Mucosa of descending colon (tissue), 3 donors: ENCODE results near the gene PBOV1. TPM values are rescaled to one million over a fixed set of nuclear protein-coding genes. Genes with fewer than 3 reads are reported as not detected.

ENCODE experiments used
- ATAC-seq: fragments of 200-7000 bp; cut with Tn5 transposase; one replicate; pipeline ENCODE4 v1.9.1; 2020; ENCODE audit warnings: mild to moderate bottlenecking, moderate library complexity
- DNase-seq, 3 donors: peaks; one replicate each; pipeline ENCODE4 v3.0.0-alpha.2; 2020
- H3K36me3 ChIP-seq: fragments of 200-600 bp; one replicate; pipeline ENCODE4 v1.8.0; 2021; ENCODE audit warnings: low read depth, mild to moderate bottlenecking
- H3K4me1 ChIP-seq: fragments of 200-600 bp; one replicate; pipeline ENCODE4 v1.8.0; 2021; ENCODE audit warnings: low read depth, mild to moderate bottlenecking
- H3K4me3 ChIP-seq: fragments of 200-600 bp; one replicate; pipeline ENCODE4 v1.8.0; 2021; ENCODE audit warnings: mild to moderate bottlenecking
- H3K9me3 ChIP-seq: fragments of 200-600 bp; one replicate; pipeline ENCODE4 v1.8.0; 2021; ENCODE audit warnings: mild to moderate bottlenecking
- CTCF ChIP-seq: fragments of 200-600 bp; IDR thresholded peaks from one replicate; pipeline ENCODE4 v1.8.0; 2022; ENCODE audit warnings: antibody characterized with exemption, mild to moderate bottlenecking
- intact Hi-C, 2 donors: fragments of 100-400 bp; cut with DNase I in 1 of 2; cut with micrococcal nuclease in 1 of 2; formaldehyde crosslinking; loops; one replicate each; pipeline versions ENCODE4 v1.11.0 to v1.11.1; 2022; cut with DNase I, micrococcal nuclease
- total RNA-seq, 3 donors: library from RNA; stranded (reverse); fragmentation: NEBNext Ultra II Directional in 2 of 3; extraction: Animal tissue kit (Norgen Biotek cat#: 25700) in 2 of 3; gene quantifications; one replicate each; pipeline versions ENCODE4 v1.2.1 to v1.2.4, GENCODE V29; 2021 to 2023
- donor health status: DM: no; HTN: no; CAD: no; lungs with moderate emphysema.
- donor health status: DM: no; HTN: no; CAD: no.
- donor health status: DM: no; HTN: yes; CAD: no.

PBOV1 gene
- total RNA-seq, 3 donors from 2014 or later: not detected

GRCh38 chr6:138226700-138227315, 8.5 kb upstream of the PBOV1 start:
- ATAC-seq: no peak
- no peak overlapping the region for H3K4me3 ChIP-seq

GRCh38 chr6:138225953-138226352, 7.7 kb upstream of the PBOV1 start:
- intact Hi-C loops: no loop called here

More at GRCh38 chr6:138226700-138227315, 8.5 kb upstream of the PBOV1 start:
- Histone ChIP-seq H3K4me1 (peaks cover 12% of the 10 kb centered on the region), H3K9me3 (no peaks in the 10 kb centered on the region), H3K36me3 (no peaks in the 10 kb centered on the region)
- TF ChIP-seq CTCF: no peak
- no peak for DNase-seq
- intact Hi-C loops: no loop called here

GRCh38 chr6:138222901-138223546, 4.7 kb upstream of the PBOV1 start:
- peaks cover 19% of the 10 kb centered on the region for H3K4me1 ChIP-seq
- intact Hi-C loops: no loop called here
- DNase-seq: no peak
- no peaks in the 10 kb centered on the region for H3K36me3 ChIP-seq
- ATAC-seq: no peak
- no peak overlapping the region for H3K4me3 ChIP-seq
- H3K9me3 ChIP-seq: no peaks in the 10 kb centered on the region
- TF ChIP-seq CTCF: no peak

More at GRCh38 chr6:138225953-138226352, 7.7 kb upstream of the PBOV1 start:
- Histone ChIP-seq H3K4me3 (no peak overlapping the region), H3K36me3 (no peaks in the 10 kb centered on the region), H3K4me1 (peaks cover 8% of the 10 kb centered on the region), H3K9me3 (no peaks in the 10 kb centered on the region)
- DNase-seq: no peak
- TF ChIP-seq CTCF: no peak
- no peak for ATAC-seq

- Histone ChIP-seq H3K4me3 (no peak overlapping the region), H3K9me3 (no peaks in the 10 kb centered on the region), H3K36me3 (no peaks in the 10 kb centered on the region), H3K4me1 (peaks cover 11% of the 10 kb centered on the region)
- DNase-seq (no peak), ATAC-seq (no peak)
- TF ChIP-seq CTCF: no peak
- intact Hi-C loops: no loop called here
Observed at GRCh38 chr6:138219901-138220300, 1.6 kb upstream of the PBOV1 start.

- Histone ChIP-seq H3K36me3 (no peaks in the 10 kb centered on the region), H3K4me3 (no peak overlapping the region), H3K9me3 (no peaks in the 10 kb centered on the region), H3K4me1 (peaks cover 11% of the 10 kb centered on the region)
- no peak for TF ChIP-seq CTCF
- intact Hi-C loops: no loop called here
- DNase-seq: peak in 2 of 3 donors; percentile 45 to 49
- peak; percentile 76 for ATAC-seq
Observed at GRCh38 chr6:138219398-138219797, 1.1 kb upstream of the PBOV1 start.
